ENCODE results near the gene BNC2. TPM values are rescaled to one million over a fixed set of nuclear protein-coding genes. Genes with fewer than 3 reads are reported as not detected.
"Not testable (repeated sequence)": the region's sequence is repeated elsewhere in the genome, so short reads cannot be mapped to it uniquely, and the experiment has no call there.

BNC2 gene
- total and polyA plus RNA-seq, 2 donors (not counting 1 experiment from before 2014, with no cell fraction given), result 34.7 to 39.1 TPM

DNA sequence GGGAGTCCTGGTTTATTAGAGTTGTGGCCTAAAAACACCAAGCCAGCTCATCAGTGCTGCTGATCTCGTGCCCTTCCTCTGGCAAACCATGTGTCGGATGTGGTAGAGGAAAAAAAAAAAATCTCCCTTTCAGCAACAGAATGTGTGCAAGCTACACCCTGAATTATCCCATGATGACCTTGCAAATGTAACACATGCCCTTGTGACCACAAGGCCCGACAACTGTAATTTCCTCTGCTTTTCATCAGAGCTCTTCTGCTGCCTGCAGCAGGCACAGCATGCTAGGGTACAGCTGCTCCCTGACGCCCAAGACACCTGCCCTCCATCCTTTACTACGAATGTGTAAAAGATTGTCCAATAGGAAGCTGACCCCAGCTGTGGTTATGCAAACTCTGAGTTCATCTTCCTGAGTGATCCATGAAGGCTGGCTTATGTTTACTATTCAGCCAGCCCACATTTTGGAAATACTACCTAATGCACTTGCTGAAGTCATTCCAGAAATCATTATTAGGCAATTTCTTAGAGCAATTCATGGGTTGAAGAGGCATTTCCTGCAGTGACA, 14.6 kb upstream of the BNC2 start:
- Histone ChIP-seq H3K9ac (ENCODE audit: insufficient read depth, low read length) (no peak overlapping the region), H3K4me2 (ENCODE audit: extremely low read depth, insufficient read depth, low read length) (no peak overlapping the region), H3K79me2 (ENCODE audit: control insufficient read depth, insufficient read depth, low read length) (no peaks in the 10 kb centered on the region), H3K4me3 (replicated peaks in 1 of 4; ENCODE audit: control extremely low read depth in 1 of 4, insufficient read depth in 1 of 4, low read depth in 3 of 4, low read length in 4 of 4) (no peak overlapping the region), H3K36me3 (ENCODE audit: control insufficient read depth, insufficient read depth, low read length) (no peaks in the 10 kb centered on the region), H3K27me3 (ENCODE audit: control insufficient read depth, insufficient read depth, low read length) (no peaks in the 10 kb centered on the region), H4K20me1 (ENCODE audit: control insufficient read depth, extremely low read depth, insufficient read depth, low read length) (no peaks in the 10 kb centered on the region), H3K9me3 (ENCODE audit: control insufficient read depth, insufficient read depth, low read depth, low read length) (no peaks in the 10 kb centered on the region), H3K4me1 (ENCODE audit: control insufficient read depth, extremely low read depth, insufficient read depth, low read length) (peaks cover 4% of the 10 kb centered on the region), H2AFZ (ENCODE audit: low read length) (no peak overlapping the region), H3K27ac (ENCODE audit: insufficient read depth, low read length) (no peak overlapping the region)
- peak; percentile 68 to 99 for DNase-seq (ENCODE audit: low read depth in 2 of 2)
- no peak for TF ChIP-seq EZH2 (IDR thresholded peaks at IDR 0.05; ENCODE audit: low read length, missing control alignments)
- TF ChIP-seq, protein P1, sequence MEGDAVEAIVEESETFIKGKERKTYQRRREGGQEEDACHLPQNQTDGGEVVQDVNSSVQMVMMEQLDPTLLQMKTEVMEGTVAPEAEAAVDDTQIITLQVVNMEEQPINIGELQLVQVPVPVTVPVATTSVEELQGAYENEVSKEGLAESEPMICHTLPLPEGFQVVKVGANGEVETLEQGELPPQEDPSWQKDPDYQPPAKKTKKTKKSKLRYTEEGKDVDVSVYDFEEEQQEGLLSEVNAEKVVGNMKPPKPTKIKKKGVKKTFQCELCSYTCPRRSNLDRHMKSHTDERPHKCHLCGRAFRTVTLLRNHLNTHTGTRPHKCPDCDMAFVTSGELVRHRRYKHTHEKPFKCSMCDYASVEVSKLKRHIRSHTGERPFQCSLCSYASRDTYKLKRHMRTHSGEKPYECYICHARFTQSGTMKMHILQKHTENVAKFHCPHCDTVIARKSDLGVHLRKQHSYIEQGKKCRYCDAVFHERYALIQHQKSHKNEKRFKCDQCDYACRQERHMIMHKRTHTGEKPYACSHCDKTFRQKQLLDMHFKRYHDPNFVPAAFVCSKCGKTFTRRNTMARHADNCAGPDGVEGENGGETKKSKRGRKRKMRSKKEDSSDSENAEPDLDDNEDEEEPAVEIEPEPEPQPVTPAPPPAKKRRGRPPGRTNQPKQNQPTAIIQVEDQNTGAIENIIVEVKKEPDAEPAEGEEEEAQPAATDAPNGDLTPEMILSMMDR (conservative IDR thresholded peaks at IDR 0.05 in 1 of 2, IDR thresholded peaks at IDR 0.05 in 1 of 2; ENCODE audit: low read depth in 1 of 2, low read length in 2 of 2), result no peak

DNA sequence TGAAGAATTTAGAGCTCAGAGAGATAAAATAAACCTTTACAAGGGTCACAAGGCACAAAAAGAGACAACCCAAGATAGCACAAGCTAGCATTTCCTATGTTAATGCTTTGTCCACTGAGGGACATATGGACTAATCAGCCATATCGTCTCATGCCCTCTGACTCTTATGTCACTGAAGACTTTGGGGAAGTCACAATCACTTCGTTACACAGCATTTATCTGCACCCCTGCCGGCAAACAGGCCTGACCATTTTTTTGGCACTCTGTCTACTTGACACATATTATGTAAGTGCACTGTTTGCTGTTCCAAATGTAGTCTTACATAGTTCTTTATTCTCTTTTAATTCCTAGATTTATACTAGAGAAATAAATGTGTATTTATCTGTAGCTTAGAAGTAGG, 13.9 kb upstream of the BNC2 start:
- H3K27ac ChIP-seq (ENCODE audit: insufficient read depth, low read length), result no peak overlapping the region
- TF ChIP-seq EZH2 (IDR thresholded peaks at IDR 0.05; ENCODE audit: low read length, missing control alignments), result no peak
- TF ChIP-seq, protein P1 (conservative IDR thresholded peaks at IDR 0.05 in 1 of 2, IDR thresholded peaks at IDR 0.05 in 1 of 2; ENCODE audit: low read depth in 1 of 2, low read length in 2 of 2), result no peak
- H3K4me1 ChIP-seq (ENCODE audit: control insufficient read depth, extremely low read depth, insufficient read depth, low read length), result peaks cover 4% of the 10 kb centered on the region
- H4K20me1 ChIP-seq (ENCODE audit: control insufficient read depth, extremely low read depth, insufficient read depth, low read length), result no peaks in the 10 kb centered on the region
- H3K27me3 ChIP-seq (ENCODE audit: control insufficient read depth, insufficient read depth, low read length), result no peaks in the 10 kb centered on the region
- no peak overlapping the region for H3K4me3 ChIP-seq (replicated peaks in 1 of 4; ENCODE audit: control extremely low read depth in 1 of 4, insufficient read depth in 1 of 4, low read depth in 3 of 4, low read length in 4 of 4)
- H3K9me3 ChIP-seq (ENCODE audit: control insufficient read depth, insufficient read depth, low read depth, low read length), result no peaks in the 10 kb centered on the region
- no peak for DNase-seq (ENCODE audit: low read depth in 2 of 2)
- H3K9ac ChIP-seq (ENCODE audit: insufficient read depth, low read length), result no peak overlapping the region
- H3K4me2 ChIP-seq (ENCODE audit: extremely low read depth, insufficient read depth, low read length), result no peak overlapping the region
- H3K36me3 ChIP-seq (ENCODE audit: control insufficient read depth, insufficient read depth, low read length), result no peaks in the 10 kb centered on the region
- no peak overlapping the region for H2AFZ ChIP-seq (ENCODE audit: low read length)
- H3K79me2 ChIP-seq (ENCODE audit: control insufficient read depth, insufficient read depth, low read length), result no peaks in the 10 kb centered on the region

DNA sequence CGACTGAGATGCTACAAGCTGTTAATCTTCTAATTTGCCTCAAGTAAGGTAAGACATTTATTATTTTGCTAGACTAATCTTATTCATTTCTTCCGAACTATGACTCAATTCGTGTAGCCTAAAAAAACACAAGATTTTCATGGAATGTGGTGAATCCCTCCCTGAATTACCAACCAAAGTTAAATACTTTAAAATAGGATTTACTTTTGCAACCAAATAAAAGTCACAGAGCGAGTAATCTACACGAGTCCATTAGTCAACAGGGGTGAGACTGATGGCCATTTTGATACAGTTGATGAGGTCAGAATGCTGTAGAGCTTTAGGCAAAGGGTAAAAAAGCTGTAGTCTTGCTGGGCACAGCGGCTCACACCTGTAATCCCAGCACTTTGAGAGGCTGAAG, 13.1 kb upstream of the BNC2 start:
- no peaks in the 10 kb centered on the region for H3K79me2 ChIP-seq (ENCODE audit: control insufficient read depth, insufficient read depth, low read length)
- no peaks in the 10 kb centered on the region for H3K27me3 ChIP-seq (ENCODE audit: control insufficient read depth, insufficient read depth, low read length)
- DNase-seq (ENCODE audit: low read depth in 2 of 2), result peak in 1 of 2 donors; percentile 12
- H3K27ac ChIP-seq (ENCODE audit: insufficient read depth, low read length), result no peak overlapping the region
- H3K4me1 ChIP-seq (ENCODE audit: control insufficient read depth, extremely low read depth, insufficient read depth, low read length), result peaks cover 4% of the 10 kb centered on the region
- no peak overlapping the region for H3K4me2 ChIP-seq (ENCODE audit: extremely low read depth, insufficient read depth, low read length)
- no peak for TF ChIP-seq EZH2 (IDR thresholded peaks at IDR 0.05; ENCODE audit: low read length, missing control alignments)
- TF ChIP-seq, protein P1 (conservative IDR thresholded peaks at IDR 0.05 in 1 of 2, IDR thresholded peaks at IDR 0.05 in 1 of 2; ENCODE audit: low read depth in 1 of 2, low read length in 2 of 2), result no peak
- H3K9ac ChIP-seq (ENCODE audit: insufficient read depth, low read length), result no peak overlapping the region
- no peak overlapping the region for H3K4me3 ChIP-seq (replicated peaks in 1 of 4; ENCODE audit: control extremely low read depth in 1 of 4, insufficient read depth in 1 of 4, low read depth in 3 of 4, low read length in 4 of 4)
- H3K36me3 ChIP-seq (ENCODE audit: control insufficient read depth, insufficient read depth, low read length), result no peaks in the 10 kb centered on the region
- H3K9me3 ChIP-seq (ENCODE audit: control insufficient read depth, insufficient read depth, low read depth, low read length), result no peaks in the 10 kb centered on the region
- no peak overlapping the region for H2AFZ ChIP-seq (ENCODE audit: low read length)
- H4K20me1 ChIP-seq (ENCODE audit: control insufficient read depth, extremely low read depth, insufficient read depth, low read length), result no peaks in the 10 kb centered on the region

DNA sequence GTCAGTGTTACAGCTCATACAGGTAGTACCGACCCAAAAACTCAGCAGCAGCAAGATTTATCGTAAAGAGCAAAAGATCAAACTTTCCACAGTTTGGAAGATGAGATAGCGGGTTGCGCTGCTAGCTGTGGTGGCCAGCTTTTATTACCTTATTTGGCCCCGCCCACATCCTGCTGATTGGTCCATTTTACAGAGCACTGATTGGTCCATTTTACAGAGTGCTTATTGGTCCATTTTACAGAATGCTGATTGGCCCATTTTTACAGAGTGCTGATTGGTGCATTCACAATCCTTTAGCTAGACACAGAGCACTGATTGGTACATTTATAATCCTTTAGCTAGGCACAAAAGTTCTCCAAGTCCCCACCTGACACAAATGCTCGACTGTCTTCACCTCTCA, 12.0 kb upstream of the BNC2 start:
- not testable (repeated sequence) for H3K4me1 ChIP-seq (ENCODE audit: control insufficient read depth, extremely low read depth, insufficient read depth, low read length); H3K27me3 ChIP-seq (ENCODE audit: control insufficient read depth, insufficient read depth, low read length); DNase-seq (ENCODE audit: low read depth in 2 of 2); H3K9me3 ChIP-seq (ENCODE audit: control insufficient read depth, insufficient read depth, low read depth, low read length); H3K27ac ChIP-seq (ENCODE audit: insufficient read depth, low read length); H3K4me3 ChIP-seq (replicated peaks in 1 of 4; ENCODE audit: control extremely low read depth in 1 of 4, insufficient read depth in 1 of 4, low read depth in 3 of 4, low read length in 4 of 4); H3K36me3 ChIP-seq (ENCODE audit: control insufficient read depth, insufficient read depth, low read length); H3K9ac ChIP-seq (ENCODE audit: insufficient read depth, low read length); H2AFZ ChIP-seq (ENCODE audit: low read length); H3K79me2 ChIP-seq (ENCODE audit: control insufficient read depth, insufficient read depth, low read length); H3K4me2 ChIP-seq (ENCODE audit: extremely low read depth, insufficient read depth, low read length); H4K20me1 ChIP-seq (ENCODE audit: control insufficient read depth, extremely low read depth, insufficient read depth, low read length)

Data from fibroblast of lung (primary cell).